Stimulated activated CD4-positive, alpha-beta T cell treated with anti-CD3 and anti-CD28 coated beads, Interleukin-1b, Interleukin-23, amount 100 ng/mL, for 4 hours (primary cell): Measurements from ENCODE around the gene DNAJB7.
"Not testable (repeated sequence)": the region's sequence is repeated elsewhere in the genome, so short reads cannot be mapped to it uniquely, and the experiment has no call there.

ENCODE experiments used
- DNase-seq, 2 donors: peaks; one replicate each; pipeline ENCODE4 v3.0.0-alpha.2; 2020; ENCODE audit warnings: low read depth in 2 of 2

DNAJB7 gene

GRCh38 chr22:40844951-40845350, 17.0 kb downstream of the DNAJB7 start:
- no peak for DNase-seq

GRCh38 chr22:40838486-40838885, 23.4 kb downstream of the DNAJB7 start:
- DNase-seq: no peak

- no peak for DNase-seq
Measured at GRCh38 chr22:40834619-40835018, 27.3 kb downstream of the DNAJB7 start.

GRCh38 chr22:40829131-40829530, 32.8 kb downstream of the DNAJB7 start:
- DNase-seq: no peak

- DNase-seq: no peak
Measured at GRCh38 chr22:40826984-40827741, 34.8 kb downstream of the DNAJB7 start.

- not testable (repeated sequence) for DNase-seq
Measured at GRCh38 chr22:40826292-40826691, 35.6 kb downstream of the DNAJB7 start.

- no peak for DNase-seq
Measured at GRCh38 chr22:40823426-40823825, 38.5 kb downstream of the DNAJB7 start.

- DNase-seq: no peak
Measured at GRCh38 chr22:40819599-40820140, 42.2 kb downstream of the DNAJB7 start.

- DNase-seq: peak; percentile 81 to 83
Measured at GRCh38 chr22:40818747-40819598, 42.9 kb downstream of the DNAJB7 start, which contains the start of gene SLC25A17. Gene SLC25A17 (minus strand): TSS chr22:40819346. CDS start chr22:40819248, 98 bp downstream.

GRCh38 chr22:40818192-40818746, 43.6 kb downstream of the DNAJB7 start:
- no peak for DNase-seq

- no peak for DNase-seq
Measured at GRCh38 chr22:40817737-40818136, 44.2 kb downstream of the DNAJB7 start.

GRCh38 chr22:40813912-40814315, 48.0 kb downstream of the DNAJB7 start:
- no peak for DNase-seq
